ENCODE results near the gene CCDC106. TPM values are rescaled to one million over a fixed set of nuclear protein-coding genes. Genes with fewer than 3 reads are reported as not detected.

CCDC106 gene
- polyA plus RNA-seq, 1 donor (not counting 4 experiments of a cell fraction or from before 2014, with no cell fraction given) = 3.1 TPM

DNA sequence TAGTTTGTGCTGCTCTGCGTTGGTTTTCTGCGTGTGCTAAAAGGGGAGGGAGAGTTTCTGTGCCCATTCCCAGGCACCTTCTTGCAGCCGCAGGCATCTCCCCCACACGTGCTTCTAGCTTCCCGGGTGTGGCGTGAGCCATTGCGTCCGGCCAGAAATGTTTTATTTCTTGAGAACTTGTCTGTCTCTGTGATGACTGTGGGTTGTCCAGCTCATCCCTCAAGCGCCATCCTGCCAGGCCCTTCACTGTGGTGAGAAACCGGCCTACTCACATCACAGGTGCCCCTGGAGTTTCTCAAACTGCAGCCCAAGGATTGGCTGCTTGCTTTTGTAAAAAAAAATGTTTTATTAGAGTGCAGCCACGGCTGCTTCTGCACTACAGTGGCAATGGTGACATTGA is 51.2 kb downstream of the CCDC106 start:
- Histone ChIP-seq H3K27ac (ENCODE audit: control insufficient read depth, insufficient read depth, low read length) (no peak overlapping the region), H3K79me2 (ENCODE audit: control insufficient read depth, insufficient read depth, low read length) (no peaks in the 10 kb centered on the region), H3K4me2 (ENCODE audit: control insufficient read depth, extremely low read depth, insufficient read depth, low read depth, low read length) (no peak overlapping the region), H3K27me3 (ENCODE audit: control insufficient read depth, extremely low read depth, insufficient read depth, low read length) (no peaks in the 10 kb centered on the region), H3K36me3 (ENCODE audit: control insufficient read depth in 2 of 2, extremely low read depth in 1 of 2, insufficient read depth in 2 of 2, low read length in 2 of 2) (peaks cover 11 to 38% of the 10 kb centered on the region in 2 experiments), H3K9ac (ENCODE audit: control insufficient read depth, extremely low read depth, insufficient read depth, low read length) (no peak overlapping the region), H2AFZ (ENCODE audit: control insufficient read depth, low read length) (no peak overlapping the region), H4K20me1 (ENCODE audit: control insufficient read depth, extremely low read depth, insufficient read depth, low read length) (no peaks in the 10 kb centered on the region), H3K4me3 (ENCODE audit: control insufficient read depth in 2 of 3, extremely low read depth in 1 of 3, insufficient read depth in 2 of 3, low read depth in 1 of 3, low read length in 3 of 3) (no peak overlapping the region), H3K4me1 (ENCODE audit: control insufficient read depth, extremely low read depth, insufficient read depth, low read length) (no peaks in the 10 kb centered on the region), H3K9me3 (ENCODE audit: control insufficient read depth, low read depth, low read length) (no peaks in the 10 kb centered on the region), H3K9me1 (ENCODE audit: control insufficient read depth, extremely low read depth, insufficient read depth, low read length) (no peaks in the 10 kb centered on the region)
- TF ChIP-seq EZH2 (IDR thresholded peaks at IDR 0.05; ENCODE audit: low read length) (no peak), CTCF (optimal IDR thresholded peaks at IDR 0.05 in 1 of 3, IDR thresholded peaks at IDR 0.05 in 1 of 3, conservative IDR thresholded peaks at IDR 0.05 in 1 of 3; ENCODE audit: extremely low read depth in 1 of 3, insufficient read depth in 2 of 3, low read length in 3 of 3) (no peak)
- dilution Hi-C loops (cut with MboI; ENCODE audit: extremely low pct_ligation_motif_present, low sequenced_read_pairs) = no loop called here
- DNase-seq (ENCODE audit: low read depth, low spot score) = no peak
- FAIRE-seq = no peak

GRCh38 chr19:55700813-55701212 is 52.8 kb downstream of the CCDC106 start:
- peaks cover 6 to 34% of the 10 kb centered on the region in 2 experiments for H3K36me3 ChIP-seq (ENCODE audit: control insufficient read depth in 2 of 2, extremely low read depth in 1 of 2, insufficient read depth in 2 of 2, low read length in 2 of 2)
- dilution Hi-C loops (cut with MboI; ENCODE audit: extremely low pct_ligation_motif_present, low sequenced_read_pairs) = no loop called here
- H2AFZ ChIP-seq (ENCODE audit: control insufficient read depth, low read length) = no peak overlapping the region

More at GRCh38 chr19:55700813-55701212, 52.8 kb downstream of the CCDC106 start:
- TF ChIP-seq CTCF (optimal IDR thresholded peaks at IDR 0.05 in 1 of 3, IDR thresholded peaks at IDR 0.05 in 1 of 3, conservative IDR thresholded peaks at IDR 0.05 in 1 of 3; ENCODE audit: extremely low read depth in 1 of 3, insufficient read depth in 2 of 3, low read length in 3 of 3) = no peak
- TF ChIP-seq EZH2 (IDR thresholded peaks at IDR 0.05; ENCODE audit: low read length) = no peak
- no peak overlapping the region for H3K4me3 ChIP-seq (ENCODE audit: control insufficient read depth in 2 of 3, extremely low read depth in 1 of 3, insufficient read depth in 2 of 3, low read depth in 1 of 3, low read length in 3 of 3)
- H3K9ac ChIP-seq (ENCODE audit: control insufficient read depth, extremely low read depth, insufficient read depth, low read length) = no peak overlapping the region
- H3K79me2 ChIP-seq (ENCODE audit: control insufficient read depth, insufficient read depth, low read length) = no peaks in the 10 kb centered on the region
- H3K9me3 ChIP-seq (ENCODE audit: control insufficient read depth, low read depth, low read length) = no peaks in the 10 kb centered on the region
- no peak overlapping the region for H3K27ac ChIP-seq (ENCODE audit: control insufficient read depth, insufficient read depth, low read length)
- no peaks in the 10 kb centered on the region for H3K9me1 ChIP-seq (ENCODE audit: control insufficient read depth, extremely low read depth, insufficient read depth, low read length)
- DNase-seq (ENCODE audit: low read depth, low spot score) = no peak
- no peaks in the 10 kb centered on the region for H3K27me3 ChIP-seq (ENCODE audit: control insufficient read depth, extremely low read depth, insufficient read depth, low read length)
- no peak for FAIRE-seq
- H3K4me1 ChIP-seq (ENCODE audit: control insufficient read depth, extremely low read depth, insufficient read depth, low read length) = no peaks in the 10 kb centered on the region
- no peak overlapping the region for H3K4me2 ChIP-seq (ENCODE audit: control insufficient read depth, extremely low read depth, insufficient read depth, low read depth, low read length)
- H4K20me1 ChIP-seq (ENCODE audit: control insufficient read depth, extremely low read depth, insufficient read depth, low read length) = no peaks in the 10 kb centered on the region

Measured in keratinocyte (primary cell).